H1 (cell line): ENCODE data around the gene OLFML2A.

Source experiments
- NRF1 ChIP-seq: IDR thresholded peaks from 2 replicates; pipeline ENCODE4 v1.6.1; 2011; ENCODE audit warnings: mild to moderate bottlenecking, low read depth, low read length, improper control_type of control experiment
- TF ChIP-seq, protein P1 (sequence below), 3 experiments: IDR thresholded peaks; 1 replicate in 2 of 3; 2 replicates in 1 of 3; pipeline versions ENCODE4 v1.5.1 to v1.6.1; 2011; ENCODE audit warnings: low read length in 3 of 3, mild to moderate bottlenecking in 3 of 3, inconsistent platforms in 2 of 3, low read depth in 1 of 3, moderate library complexity in 1 of 3; ENCODE audit not compliant: insufficient read depth in 1 of 3; ENCODE audit errors: control extremely low read depth in 1 of 3

DNA sequence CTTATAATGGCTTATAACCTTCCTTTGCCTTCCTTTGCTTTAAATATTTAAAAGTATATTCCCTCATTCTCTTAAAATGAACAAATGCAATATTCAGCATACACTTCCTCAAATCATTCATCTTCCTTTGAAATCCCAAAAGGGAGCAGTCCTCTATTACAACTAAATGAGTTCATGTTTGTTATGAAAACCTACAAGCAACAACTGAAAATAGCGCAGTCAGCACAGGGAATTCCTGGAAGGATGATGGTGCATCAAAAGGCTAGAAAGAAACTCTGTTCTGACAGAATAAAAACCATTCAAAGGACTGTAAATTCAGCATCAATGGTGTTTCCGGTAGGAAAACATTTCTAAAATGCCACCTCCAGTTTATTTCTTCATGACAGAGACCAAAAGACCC is 9.1 kb upstream of the OLFML2A start:
- TF ChIP-seq, protein P1, sequence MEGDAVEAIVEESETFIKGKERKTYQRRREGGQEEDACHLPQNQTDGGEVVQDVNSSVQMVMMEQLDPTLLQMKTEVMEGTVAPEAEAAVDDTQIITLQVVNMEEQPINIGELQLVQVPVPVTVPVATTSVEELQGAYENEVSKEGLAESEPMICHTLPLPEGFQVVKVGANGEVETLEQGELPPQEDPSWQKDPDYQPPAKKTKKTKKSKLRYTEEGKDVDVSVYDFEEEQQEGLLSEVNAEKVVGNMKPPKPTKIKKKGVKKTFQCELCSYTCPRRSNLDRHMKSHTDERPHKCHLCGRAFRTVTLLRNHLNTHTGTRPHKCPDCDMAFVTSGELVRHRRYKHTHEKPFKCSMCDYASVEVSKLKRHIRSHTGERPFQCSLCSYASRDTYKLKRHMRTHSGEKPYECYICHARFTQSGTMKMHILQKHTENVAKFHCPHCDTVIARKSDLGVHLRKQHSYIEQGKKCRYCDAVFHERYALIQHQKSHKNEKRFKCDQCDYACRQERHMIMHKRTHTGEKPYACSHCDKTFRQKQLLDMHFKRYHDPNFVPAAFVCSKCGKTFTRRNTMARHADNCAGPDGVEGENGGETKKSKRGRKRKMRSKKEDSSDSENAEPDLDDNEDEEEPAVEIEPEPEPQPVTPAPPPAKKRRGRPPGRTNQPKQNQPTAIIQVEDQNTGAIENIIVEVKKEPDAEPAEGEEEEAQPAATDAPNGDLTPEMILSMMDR (IDR thresholded peaks at IDR 0.05; ENCODE audit: control extremely low read depth in 1 of 3, insufficient read depth in 1 of 3, low read depth in 1 of 3, low read length in 3 of 3) = no peak
- TF ChIP-seq NRF1 = no peak
